GM18505 (cell line): ENCODE measurements around the gene TMED9.
"Not testable (repeated sequence)": the region's sequence is repeated elsewhere in the genome, so short reads cannot be mapped to it uniquely, and the experiment has no call there.

Experiments
- ATAC-seq: cut with Tn5 transposase; IDR thresholded peaks from one replicate; pipeline ENCODE4 v1.9.1; 2021; ENCODE audit not compliant: unreplicated experiment
- POLR2A ChIP-seq: IDR thresholded peaks from 4 replicates; pipeline ENCODE4 v1.6.1; 2011; ENCODE audit warnings: borderline replicate concordance; ENCODE audit not compliant: insufficient read depth, insufficient read length; ENCODE audit errors: extremely low read depth

The TMED9 gene

GRCh38 chr5:177557041-177557647, 34.9 kb upstream of the TMED9 start:
- no peak for ATAC-seq
- TF ChIP-seq POLR2A, result no peak

GRCh38 chr5:177557796-177558195, 34.2 kb upstream of the TMED9 start:
- no peak for TF ChIP-seq POLR2A
- no peak for ATAC-seq

GRCh38 chr5:177559446-177559941, 32.5 kb upstream of the TMED9 start:
- ATAC-seq, result not testable (repeated sequence)

GRCh38 chr5:177565046-177565445, 27.0 kb upstream of the TMED9 start:
- no peak for TF ChIP-seq POLR2A
- no peak for ATAC-seq

GRCh38 chr5:177568326-177568725, 23.7 kb upstream of the TMED9 start:
- TF ChIP-seq POLR2A, result no peak
- no peak for ATAC-seq

- ATAC-seq, result no peak
- no peak for TF ChIP-seq POLR2A
Observed at GRCh38 chr5:177569894-177570293, 22.1 kb upstream of the TMED9 start.

- ATAC-seq, result no peak
- TF ChIP-seq POLR2A, result no peak
Observed at GRCh38 chr5:177575488-177575887, 16.5 kb upstream of the TMED9 start.

- ATAC-seq, result no peak
- no peak for TF ChIP-seq POLR2A
Observed at GRCh38 chr5:177576169-177576568, 15.8 kb upstream of the TMED9 start.

- no peak for ATAC-seq
- no peak for TF ChIP-seq POLR2A
Observed at GRCh38 chr5:177578316-177578715, 13.7 kb upstream of the TMED9 start.

GRCh38 chr5:177588413-177588909, 3.5 kb upstream of the TMED9 start:
- ATAC-seq, result no peak
- TF ChIP-seq POLR2A, result no peak

GRCh38 chr5:177590406-177590805, 1.6 kb upstream of the TMED9 start:
- no peak for ATAC-seq
- no peak for TF ChIP-seq POLR2A

GRCh38 chr5:177591690-177592009, 353 bp upstream of the TMED9 start:
- no peak for TF ChIP-seq POLR2A
- no peak for ATAC-seq

- no peak for ATAC-seq
- TF ChIP-seq POLR2A, result no peak
Observed at GRCh38 chr5:177592905-177593304, 902 bp downstream of the TMED9 start.

GRCh38 chr5:177593511-177593910, 1.5 kb downstream of the TMED9 start:
- ATAC-seq, result no peak
- TF ChIP-seq POLR2A, result no peak

- no peak for ATAC-seq
- TF ChIP-seq POLR2A, result no peak
Observed at GRCh38 chr5:177594071-177594470, 2.1 kb downstream of the TMED9 start.
